Activated T-helper 9 cell treated with anti-CD3 and anti-CD28 coated beads, Interleukin-2, amount 50 U/mL, for 16 hours (primary cell): ENCODE measurements around the gene MID2.
"Not testable (repeated sequence)": the region's sequence is repeated elsewhere in the genome, so short reads cannot be mapped to it uniquely, and the experiment has no call there.

Source experiments
- DNase-seq: peaks from one replicate; pipeline ENCODE4 v3.0.0-alpha.2; 2020; ENCODE audit warnings: low read depth

MID2 gene

DNA sequence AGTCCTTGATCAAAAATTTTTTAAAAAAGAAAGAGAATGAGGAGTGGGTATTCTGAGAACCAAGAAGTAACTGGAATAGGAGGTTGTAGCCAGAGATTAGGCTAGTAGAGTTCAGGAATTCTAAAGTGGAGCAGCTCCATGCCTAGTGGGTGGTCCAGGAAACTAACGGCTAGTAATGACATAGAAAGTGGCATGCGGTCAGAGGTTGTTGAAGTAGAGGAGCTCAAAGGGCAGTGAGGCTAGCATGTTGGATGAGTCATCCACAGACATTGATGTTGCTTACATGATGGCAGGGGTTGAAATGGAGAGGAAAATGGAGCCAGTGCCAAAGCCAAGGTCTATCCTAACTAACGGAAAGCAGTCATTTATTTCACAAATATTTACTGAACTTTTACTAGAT is 114.4 kb downstream of the MID2 start:
- no peak for DNase-seq

- not testable (repeated sequence) for DNase-seq
These were observed 129.7 kb downstream of the MID2 start for GRCh38 chrX:107955337-107955736.

- no peak for DNase-seq
These were observed 143.0 kb downstream of the MID2 start for GRCh38 chrX:107968623-107969022.

- DNase-seq = no peak
These were observed 144.4 kb downstream of the MID2 start for GRCh38 chrX:107970073-107970472.

- DNase-seq = no peak
These were observed 146.0 kb downstream of the MID2 start for GRCh38 chrX:107971636-107972035.
